H9 (cell line): ENCODE measurements around the gene BLTP3B. TPM values are rescaled to one million over a fixed set of nuclear protein-coding genes. Genes with fewer than 3 reads are reported as not detected.

Source experiments
- DNase-seq: peaks from one replicate; pipeline ENCODE4 v3.0.0-alpha.2; 2017
- H2AFZ ChIP-seq: one replicate; pipeline ENCODE4 v1.6.1; 2013; ENCODE audit warnings: mild to moderate bottlenecking, low read length, control low read depth, moderate library complexity
- H2AK5ac ChIP-seq: 2 replicates; pipeline ENCODE4 v1.6.1; 2013; ENCODE audit warnings: low read length, control low read depth, mixed read lengths; ENCODE audit not compliant: insufficient read length
- H2BK120ac ChIP-seq: one replicate; pipeline ENCODE4 v1.6.1; 2013; ENCODE audit warnings: low read depth, mild to moderate bottlenecking, low read length, control low read depth, inconsistent platforms; ENCODE audit not compliant: poor library complexity, severe bottlenecking
- H2BK12ac ChIP-seq: 2 replicates; pipeline ENCODE4 v1.6.1; 2013; ENCODE audit warnings: low read length, control low read depth, mixed read lengths, low read depth; ENCODE audit not compliant: insufficient read length
- H2BK15ac ChIP-seq: 2 replicates; pipeline ENCODE4 v1.6.1; 2013; ENCODE audit warnings: low read depth, low read length, control low read depth
- H2BK20ac ChIP-seq: one replicate; pipeline ENCODE4 v1.6.1; 2013; ENCODE audit warnings: low read depth, mild to moderate bottlenecking, low read length, control low read depth, inconsistent platforms; ENCODE audit not compliant: poor library complexity, severe bottlenecking
- H2BK5ac ChIP-seq: 2 replicates; pipeline ENCODE4 v1.6.1; 2013; ENCODE audit warnings: low read length, control low read depth, mixed read lengths; ENCODE audit not compliant: insufficient read length
- H3K14ac ChIP-seq: 2 replicates; pipeline ENCODE4 v1.6.1; 2013; ENCODE audit warnings: low read length, control low read depth; ENCODE audit not compliant: insufficient read depth
- H3K18ac ChIP-seq: 2 replicates; pipeline ENCODE4 v1.6.1; 2013; ENCODE audit warnings: low read depth, mild to moderate bottlenecking, mixed read lengths, low read length, control low read depth; ENCODE audit not compliant: insufficient read length
- H3K23ac ChIP-seq: 2 replicates; pipeline ENCODE4 v1.6.1; 2013; ENCODE audit warnings: low read length, control low read depth, mixed read lengths, low read depth; ENCODE audit not compliant: insufficient read length
- H3K23me2 ChIP-seq: 2 replicates; pipeline ENCODE4 v1.6.1; 2013; ENCODE audit warnings: low read depth, mild to moderate bottlenecking, mixed read lengths, low read length, control low read depth; ENCODE audit not compliant: insufficient read length, poor library complexity, severe bottlenecking
- H3K27ac ChIP-seq: 2 replicates; pipeline ENCODE4 v1.5.1; 2013; ENCODE audit warnings: low read length, control low read depth, mixed read lengths, low read depth; ENCODE audit not compliant: insufficient read length
- H3K27me3 ChIP-seq: 2 replicates; pipeline ENCODE4 v1.6.1; 2013; ENCODE audit warnings: low read length, control low read depth, inconsistent platforms; ENCODE audit not compliant: insufficient read depth
- H3K4ac ChIP-seq: 2 replicates; pipeline ENCODE4 v1.6.1; 2013; ENCODE audit warnings: low read depth, mild to moderate bottlenecking, control low read depth, inconsistent platforms, low read length, moderate library complexity
- H3K4me1 ChIP-seq: 2 replicates; pipeline ENCODE4 v1.6.1; 2013; ENCODE audit warnings: low read length, control low read depth, inconsistent platforms; ENCODE audit not compliant: insufficient read depth
- H3K4me2 ChIP-seq: 2 replicates; pipeline ENCODE4 v1.6.1; 2013; ENCODE audit warnings: low read length, control low read depth, mixed read lengths; ENCODE audit not compliant: insufficient read length, insufficient read depth
- H3K56ac ChIP-seq: 2 replicates; pipeline ENCODE4 v1.6.1; 2013; ENCODE audit warnings: low read depth, mild to moderate bottlenecking, mixed read lengths, low read length, control low read depth; ENCODE audit not compliant: insufficient read length
- H3K79me1 ChIP-seq: 2 replicates; pipeline ENCODE4 v1.6.1; 2013; ENCODE audit warnings: low read depth, mild to moderate bottlenecking, moderate library complexity, low read length, control low read depth, inconsistent platforms; ENCODE audit not compliant: insufficient read depth, poor library complexity, severe bottlenecking
- H3K79me2 ChIP-seq: 2 replicates; pipeline ENCODE4 v1.6.1; 2013; ENCODE audit warnings: low read length, control low read depth, inconsistent platforms; ENCODE audit not compliant: insufficient read depth
- H3K9ac ChIP-seq: 2 replicates; pipeline ENCODE4 v1.6.1; 2013; ENCODE audit warnings: low read length, control low read depth, mixed read lengths; ENCODE audit not compliant: insufficient read length; ENCODE audit errors: extremely low read depth
- H3K9me3 ChIP-seq: one replicate; pipeline ENCODE4 v1.6.1; 2013; ENCODE audit warnings: low read depth, low read length, inconsistent platforms; ENCODE audit not compliant: control insufficient read depth
- H3T11ph ChIP-seq: one replicate; pipeline ENCODE4 v1.6.1; 2013; ENCODE audit warnings: mild to moderate bottlenecking, low read length, control low read depth, inconsistent platforms
- H4K20me1 ChIP-seq: one replicate; pipeline ENCODE4 v1.6.1; 2013; ENCODE audit not compliant: control insufficient read depth, insufficient read length, insufficient read depth
- H4K5ac ChIP-seq: 2 replicates; pipeline ENCODE4 v1.6.1; 2013; ENCODE audit warnings: low read depth, mild to moderate bottlenecking, mixed read lengths, low read length, control low read depth; ENCODE audit not compliant: insufficient read length
- H4K8ac ChIP-seq: replicated peaks from 2 replicates; pipeline ENCODE4 v1.6.1; 2013; ENCODE audit warnings: low read length, control low read depth, mixed read lengths, low read depth; ENCODE audit not compliant: insufficient read length
- H4K91ac ChIP-seq: 2 replicates; pipeline ENCODE4 v1.6.1; 2013; ENCODE audit warnings: low read depth, mild to moderate bottlenecking, moderate library complexity, mixed read lengths, low read length, control low read depth; ENCODE audit not compliant: insufficient read length
- H3K27ac Mint-ChIP-seq, 3 experiments: 2 replicates in 2 of 3; 3 replicates in 1 of 3; pipeline ENCODE4 v1.8.0; 2020 to 2021; ENCODE audit warnings: mixed read lengths in 3 of 3, mild to moderate bottlenecking in 1 of 3, moderate library complexity in 1 of 3
- H3K27me3 Mint-ChIP-seq: 2 replicates; pipeline ENCODE4 v1.8.0; 2021; ENCODE audit warnings: low read depth, mild to moderate bottlenecking, moderate library complexity, mixed read lengths
- H3K36me3 Mint-ChIP-seq, 3 experiments: 2 replicates in 2 of 3; 3 replicates in 1 of 3; pipeline ENCODE4 v1.8.0; 2020 to 2021; ENCODE audit warnings: low read depth in 3 of 3, mixed read lengths in 3 of 3; ENCODE audit not compliant: insufficient read depth in 1 of 3
- H3K4me1 Mint-ChIP-seq, 2 experiments: 2 replicates each; pipeline ENCODE4 v1.8.0; 2020; ENCODE audit warnings: mixed read lengths in 2 of 2
- H3K4me3 Mint-ChIP-seq, 2 experiments: 2 replicates in 1 of 2; 3 replicates in 1 of 2; pipeline ENCODE4 v1.8.0; 2020 to 2021; ENCODE audit warnings: mild to moderate bottlenecking in 2 of 2, mixed read lengths in 2 of 2, moderate library complexity in 1 of 2
- H3K9me3 Mint-ChIP-seq, 2 experiments: 2 replicates in 1 of 2; 3 replicates in 1 of 2; pipeline ENCODE4 v1.8.0; 2020; ENCODE audit warnings: mild to moderate bottlenecking in 2 of 2, mixed read lengths in 2 of 2, moderate library complexity in 1 of 2
- CTCF ChIP-seq: fragments of 200-600 bp; sonication (generic); conservative IDR thresholded peaks from 3 replicates; pipeline ENCODE4 v1.8.0; 2021; ENCODE audit warnings: antibody characterized with exemption, mild to moderate bottlenecking
- WGBS: extraction: QIAGEN DNeasy Blood & Tissue Kit; methylation state at CpG from one replicate; pipeline ENCODE4 v1.1.7; 2013; ENCODE audit warnings: missing lambda C conversion rate, low lambda C conversion rate, mixed read lengths; ENCODE audit not compliant: insufficient read length; ENCODE audit errors: extremely low coverage; 5-methylcytosine and 5-hydroxymethylcytosine counted together
- total RNA-seq: library from RNA; stranded (reverse); gene quantifications from 2 replicates; pipeline ENCODE4 v1.2.1, GENCODE V29; 2021

Gene BLTP3B
- total RNA-seq, 1 experiment from 2014 or later, result 20.7 TPM

- Histone ChIP-seq H3K9ac (no peak overlapping the region), H2BK120ac (no peak overlapping the region), H3K18ac (no peak overlapping the region), H3K27ac (no peak overlapping the region), H3K79me1 (no peaks in the 10 kb centered on the region), H2BK20ac (no peak overlapping the region), H4K5ac (no peak overlapping the region), H2BK15ac (no peak overlapping the region), H2AK5ac (no peak overlapping the region), H3K56ac (no peak overlapping the region), H3K27me3 (no peaks in the 10 kb centered on the region), H3K23me2 (no peaks in the 10 kb centered on the region), H4K91ac (no peak overlapping the region), H3K9me3 (no peaks in the 10 kb centered on the region), H4K20me1 (no peaks in the 10 kb centered on the region), H4K8ac (no peak overlapping the region), H3K4ac (no peak overlapping the region), H3T11ph (no peak overlapping the region), H3K4me1 (no peaks in the 10 kb centered on the region), H2AFZ (no peak overlapping the region), H3K79me2 (no peaks in the 10 kb centered on the region; the same call in 1 of the 2 replicates), H3K23ac (no peak overlapping the region), H2BK5ac (no peak overlapping the region), H3K14ac (no peak overlapping the region), H3K4me2 (no peak overlapping the region), H2BK12ac (no peak overlapping the region)
- H3K27me3 Mint-ChIP-seq, result no peaks in the 10 kb centered on the region
- H3K4me1 Mint-ChIP-seq, result peaks cover 16 to 17% of the 10 kb centered on the region in 2 experiments
- H3K36me3 Mint-ChIP-seq, result peaks cover 14 to 43% (median 28%) of the 10 kb centered on the region in 3 experiments
- no peak for DNase-seq
- TF ChIP-seq CTCF, result 0 out of 3 replicates have a peak, but pooled peaks have one; percentile 14
- no peak overlapping the region for H3K27ac Mint-ChIP-seq
- WGBS, result no CpG with 5 or more reads among the region's 7 CpGs
- peaks cover 0 to 2% of the 10 kb centered on the region in 2 experiments; a peak in 2 of 5 replicates for H3K9me3 Mint-ChIP-seq
- no peak overlapping the region for H3K4me3 Mint-ChIP-seq
Observed at GRCh38 chr12:100170313-100170858, 27.7 kb upstream of the BLTP3B start.
